Suprapubic skin (tissue), 4 donors: ENCODE results near the gene CYP21A2. TPM values are rescaled to one million over a fixed set of nuclear protein-coding genes. Genes with fewer than 3 reads are reported as not detected.
"Not testable (repeated sequence)": the region's sequence is repeated elsewhere in the genome, so short reads cannot be mapped to it uniquely, and the experiment has no call there.

ENCODE experiments used
- DNase-seq, 2 donors: peaks; one replicate each; pipeline ENCODE4 v3.0.0-alpha.2; 2019; ENCODE audit warnings: low spot score in 2 of 2
- H3K27ac ChIP-seq: fragments of 200-600 bp; sonication (generic); one replicate; pipeline ENCODE4 v1.5.1; 2019
- H3K27me3 ChIP-seq: fragments of 200-600 bp; sonication (generic); one replicate; pipeline ENCODE4 v1.5.1; 2019
- H3K36me3 ChIP-seq: fragments of 200-600 bp; sonication (generic); one replicate; pipeline ENCODE4 v1.5.1; 2019
- H3K4me1 ChIP-seq: fragments of 200-600 bp; sonication (generic); one replicate; pipeline ENCODE4 v1.5.1; 2019
- H3K4me3 ChIP-seq: fragments of 200-600 bp; sonication (generic); one replicate; pipeline ENCODE4 v1.5.1; 2019; ENCODE audit warnings: mild to moderate bottlenecking
- H3K9me3 ChIP-seq: fragments of 200-600 bp; sonication (generic); one replicate; pipeline ENCODE4 v1.5.1; 2019
- CTCF ChIP-seq, 2 donors: fragments of 200-600 bp in 1 of 2; fragments of 450-650 bp in 1 of 2; sonication (generic) in 1 of 2; IDR thresholded peaks; one replicate each; pipeline ENCODE4 v1.5.1; 2016 to 2019; ENCODE audit warnings: antibody characterized with exemption in 2 of 2, mild to moderate bottlenecking in 1 of 2, moderate library complexity in 1 of 2
- EP300 ChIP-seq: sonication (generic); formaldehyde crosslinking; IDR thresholded peaks from one replicate; pipeline ENCODE4 v1.6.1; 2017; ENCODE audit warnings: antibody characterized with exemption
- POLR2A ChIP-seq, 2 donors: fragments of 450-650 bp; IDR thresholded peaks; one replicate each; pipeline ENCODE4 v1.6.1; 2017; ENCODE audit warnings: antibody characterized with exemption in 2 of 2, mild to moderate bottlenecking in 2 of 2, moderate library complexity in 2 of 2
- POLR2AphosphoS5 ChIP-seq, 3 donors: sonication (generic); formaldehyde crosslinking; IDR thresholded peaks; one replicate each; pipeline ENCODE4 v1.6.1; 2017; ENCODE audit warnings: antibody characterized with exemption in 3 of 3
- WGBS: methylation state at CpG from one replicate; pipeline ENCODE4 v1.1.5; 2018; 5-methylcytosine and 5-hydroxymethylcytosine counted together
- total RNA-seq, 4 donors: library from RNA; depleted of rRNA; stranded (reverse); fragments of >200 nt; gene quantifications; one replicate each; pipeline ENCODE4 v1.1.0, GENCODE V29; 2016

CYP21A2 gene
- total RNA-seq, 4 donors from 2014 or later: 0.39 to 2.3 TPM; not detected in 2

DNA sequence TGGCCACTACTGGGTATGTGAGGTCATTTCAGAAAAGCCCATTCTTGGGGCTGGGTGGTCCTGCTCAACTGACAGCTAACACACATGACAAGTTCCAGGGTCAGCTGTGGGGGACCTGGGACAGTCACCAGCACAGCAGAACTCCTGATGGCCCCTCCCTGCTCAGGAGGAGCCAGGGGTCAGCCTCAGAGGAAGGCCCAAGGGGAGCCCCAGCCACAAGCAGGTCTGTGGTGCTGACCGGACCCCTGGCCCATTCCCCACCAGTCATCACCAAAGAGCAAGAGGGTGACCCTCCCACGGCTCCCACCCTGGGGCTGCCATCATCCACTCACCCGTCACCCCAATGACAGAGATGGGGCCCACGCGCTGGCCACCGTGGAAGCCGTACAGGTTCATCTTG, 18.0 kb downstream of the CYP21A2 start:
- H3K4me1 ChIP-seq: no peaks in the 10 kb centered on the region
- H3K9me3 ChIP-seq: no peaks in the 10 kb centered on the region
- peaks cover 33% of the 10 kb centered on the region for H3K36me3 ChIP-seq
- H3K27ac ChIP-seq: no peak overlapping the region
- TF ChIP-seq EP300: no peak
- TF ChIP-seq POLR2A (IDR thresholded peaks at IDR 0.05): no peak
- no peak for TF ChIP-seq CTCF (IDR thresholded peaks at IDR 0.05)
- TF ChIP-seq POLR2AphosphoS5 (IDR thresholded peaks at IDR 0.05): no peak
- H3K27me3 ChIP-seq: no peaks in the 10 kb centered on the region
- H3K4me3 ChIP-seq: no peak overlapping the region
- peak in 1 of 2 donors; percentile 56 for DNase-seq
- WGBS: 98% methylated on average over 7 of the region's 7 CpGs

- peak in 1 of 2 donors; percentile 59 for DNase-seq
- Histone ChIP-seq H3K27me3 (no peaks in the 10 kb centered on the region), H3K27ac (no peak overlapping the region), H3K4me3 (no peak overlapping the region), H3K36me3 (peaks cover 34% of the 10 kb centered on the region), H3K9me3 (no peaks in the 10 kb centered on the region), H3K4me1 (no peaks in the 10 kb centered on the region)
- no peak for TF ChIP-seq POLR2AphosphoS5 (IDR thresholded peaks at IDR 0.05)
- TF ChIP-seq POLR2A (IDR thresholded peaks at IDR 0.05): no peak
- no peak for TF ChIP-seq EP300
- no peak for TF ChIP-seq CTCF (IDR thresholded peaks at IDR 0.05)
- 84% methylated on average over 16 of the region's 17 CpGs for WGBS
Observed at GRCh38 chr6:32057966-32058365, 19.8 kb downstream of the CYP21A2 start.

DNA sequence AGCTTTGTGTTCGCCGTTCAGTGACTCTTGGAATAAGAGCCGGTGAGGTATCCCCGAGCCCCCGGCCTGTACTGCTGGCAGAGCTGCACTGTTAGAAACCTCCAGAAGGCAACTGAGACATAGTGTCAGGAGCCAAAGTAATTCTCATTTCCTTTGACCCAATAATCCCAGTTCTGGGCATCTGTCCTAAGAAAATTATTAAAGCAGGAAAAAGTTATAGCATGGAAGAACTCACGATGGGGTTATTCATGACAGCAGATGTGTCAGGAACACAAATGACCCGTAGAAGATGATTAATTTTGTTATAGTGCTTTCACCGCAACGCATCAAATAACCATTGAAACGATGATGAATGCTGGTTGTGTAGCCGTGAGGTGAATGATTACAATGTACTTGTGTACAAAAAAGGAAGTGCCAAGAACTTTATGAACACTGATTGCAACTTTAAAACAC, 20.3 kb downstream of the CYP21A2 start:
- TF ChIP-seq POLR2A (IDR thresholded peaks at IDR 0.05): no peak
- TF ChIP-seq CTCF (IDR thresholded peaks at IDR 0.05): no peak
- TF ChIP-seq POLR2AphosphoS5 (IDR thresholded peaks at IDR 0.05): no peak
- no peak for DNase-seq
- H3K4me3 ChIP-seq: no peak overlapping the region
- H3K27ac ChIP-seq: no peak overlapping the region
- 80% methylated on average over 11 of the region's 11 CpGs for WGBS
- no peaks in the 10 kb centered on the region for H3K4me1 ChIP-seq
- no peaks in the 10 kb centered on the region for H3K9me3 ChIP-seq
- H3K36me3 ChIP-seq: peaks cover 32% of the 10 kb centered on the region
- no peaks in the 10 kb centered on the region for H3K27me3 ChIP-seq

DNA sequence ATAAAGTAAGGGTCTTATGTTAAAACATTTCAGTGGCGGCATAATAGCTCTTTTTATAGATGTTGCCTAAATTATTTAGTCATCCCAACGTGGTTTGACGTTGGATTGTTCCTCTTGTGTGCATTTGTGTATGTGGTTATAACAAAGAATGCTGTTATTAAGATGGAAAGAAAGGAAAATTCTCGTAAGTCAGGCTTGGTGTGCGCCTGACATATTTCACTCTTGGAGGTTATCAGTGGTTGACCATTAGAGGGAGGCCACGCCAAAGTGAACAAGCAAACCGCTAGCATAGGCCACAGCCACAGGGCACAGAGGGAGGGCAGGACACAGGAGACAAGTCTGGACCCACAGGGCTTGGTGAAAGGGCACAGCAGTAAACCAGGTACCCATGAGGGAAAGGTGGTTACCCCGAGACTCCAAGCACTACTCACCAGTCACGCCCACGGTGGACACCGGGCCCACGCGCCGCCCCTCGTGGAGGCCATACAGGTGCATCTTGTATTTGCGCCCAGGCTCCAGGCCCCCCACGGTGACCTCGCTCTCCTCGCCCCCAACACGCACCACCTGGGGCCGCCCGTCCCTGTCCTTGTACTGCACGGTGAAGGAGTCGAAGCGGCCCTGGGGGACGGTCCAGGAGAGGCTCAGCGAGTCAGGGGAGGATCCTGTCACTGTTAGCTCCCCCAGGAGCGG, 22.9 kb downstream of the CYP21A2 start:
- WGBS: 87% methylated on average over 7 of the region's 28 CpGs
- Histone ChIP-seq H3K9me3 (no peaks in the 10 kb centered on the region), H3K36me3 (peaks cover 40% of the 10 kb centered on the region), H3K4me3 (no peak overlapping the region), H3K27me3 (no peaks in the 10 kb centered on the region), H3K4me1 (no peaks in the 10 kb centered on the region), H3K27ac (no peak overlapping the region)
- DNase-seq: no peak
- TF ChIP-seq POLR2A (IDR thresholded peaks at IDR 0.05) (no peak), CTCF (IDR thresholded peaks at IDR 0.05) (no peak), EP300 (no peak), POLR2AphosphoS5 (IDR thresholded peaks at IDR 0.05) (no peak)

GRCh38 chr6:32064706-32065105, 26.5 kb downstream of the CYP21A2 start:
- no peak overlapping the region for H3K4me3 ChIP-seq
- no peaks in the 10 kb centered on the region for H3K9me3 ChIP-seq
- TF ChIP-seq EP300 (no peak), CTCF (IDR thresholded peaks at IDR 0.05) (no peak), POLR2AphosphoS5 (IDR thresholded peaks at IDR 0.05) (no peak), POLR2A (IDR thresholded peaks at IDR 0.05) (no peak)
- H3K36me3 ChIP-seq: peaks cover 46% of the 10 kb centered on the region
- no peak for DNase-seq
- 90% methylated on average over 14 of the region's 14 CpGs for WGBS
- no peak overlapping the region for H3K27ac ChIP-seq
- no peaks in the 10 kb centered on the region for H3K27me3 ChIP-seq
- no peaks in the 10 kb centered on the region for H3K4me1 ChIP-seq

DNA sequence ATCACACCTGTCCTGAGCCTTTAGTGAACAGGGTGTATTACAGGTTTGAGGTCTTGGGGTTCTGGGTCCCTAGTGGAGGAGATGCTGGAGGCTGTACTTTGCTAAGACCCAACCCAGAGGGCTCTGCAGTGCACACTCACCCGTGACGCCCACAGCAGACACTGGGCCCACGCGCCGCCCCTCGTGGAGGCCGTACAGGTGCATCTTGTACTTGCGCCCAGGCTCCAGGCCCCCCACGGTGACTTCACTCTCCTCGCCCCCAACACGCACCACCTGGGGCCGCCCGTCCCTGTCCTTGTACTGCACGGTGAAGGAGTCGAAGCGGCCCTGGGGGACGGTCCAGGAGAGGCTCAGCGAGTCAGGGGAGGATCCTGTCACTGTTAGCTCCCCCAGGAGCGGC, 29.3 kb downstream of the CYP21A2 start:
- not testable (repeated sequence) for H3K4me3 ChIP-seq, H3K27me3 ChIP-seq, H3K4me1 ChIP-seq, DNase-seq, H3K27ac ChIP-seq, H3K9me3 ChIP-seq
- 92% methylated on average over 19 of the region's 19 CpGs for WGBS
- peaks cover 43% of the 10 kb centered on the region for H3K36me3 ChIP-seq

DNA sequence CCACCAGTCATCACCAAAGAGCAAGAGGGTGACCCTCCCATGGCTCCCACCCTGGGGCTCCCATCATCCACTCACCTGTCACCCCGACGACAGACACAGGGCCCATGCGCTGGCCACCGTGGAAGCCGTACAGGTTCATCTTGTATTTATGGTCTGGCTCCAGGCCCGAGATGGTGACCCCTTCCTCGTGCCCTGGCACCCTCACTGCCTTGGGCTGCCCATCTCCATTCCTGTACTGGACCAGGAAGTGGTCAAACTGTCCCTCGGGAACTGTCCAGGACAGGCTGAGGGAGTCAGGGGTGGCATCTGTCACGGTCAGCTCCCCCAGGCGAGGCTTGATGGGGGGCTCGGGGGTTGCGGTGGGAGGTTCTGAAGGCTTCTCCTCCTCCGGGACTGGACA, 30.1 kb downstream of the CYP21A2 start:
- 100% methylated on average over 2 of the region's 13 CpGs for WGBS

More for the DNA sequence above, 30.1 kb downstream of the CYP21A2 start:
- not testable (repeated sequence) for DNase-seq, H3K9me3 ChIP-seq, H3K4me1 ChIP-seq, H3K27me3 ChIP-seq, H3K27ac ChIP-seq, H3K4me3 ChIP-seq
- peaks cover 48% of the 10 kb centered on the region for H3K36me3 ChIP-seq
